KOPT-K1 (cell line): ENCODE measurements around the gene ADAMTS14.
"Not testable (repeated sequence)": the region's sequence is repeated elsewhere in the genome, so short reads cannot be mapped to it uniquely, and the experiment has no call there.

Source experiments
- H3K27ac ChIP-seq: fragments of 200-600 bp; sonication (generic); 2 replicates; pipeline ENCODE4 v1.5.1; 2016; ENCODE audit warnings: antibody characterized with exemption, mild to moderate bottlenecking, low read depth, low read length; ENCODE audit not compliant: poor library complexity, severe bottlenecking
- H3K36me3 ChIP-seq: fragments of 200-600 bp; sonication (generic); 2 replicates; pipeline ENCODE4 v1.5.1; 2017; ENCODE audit warnings: antibody characterized with exemption, mild to moderate bottlenecking, low read length, moderate library complexity; ENCODE audit not compliant: insufficient read depth
- H3K9me3 ChIP-seq: fragments of 200-600 bp; sonication (generic); 2 replicates; pipeline ENCODE4 v1.5.1; 2017; ENCODE audit warnings: antibody characterized with exemption, low read length, mild to moderate bottlenecking; ENCODE audit not compliant: insufficient read depth, poor library complexity, severe bottlenecking

The ADAMTS14 gene

GRCh38 chr10:70649526-70649925 is 22.8 kb upstream of the ADAMTS14 start:
- H3K36me3 ChIP-seq = no peaks in the 10 kb centered on the region
- no peak overlapping the region for H3K27ac ChIP-seq
- peaks cover 64% of the 10 kb centered on the region for H3K9me3 ChIP-seq

- Histone ChIP-seq H3K9me3 (peaks cover 64% of the 10 kb centered on the region), H3K27ac (no peak overlapping the region), H3K36me3 (no peaks in the 10 kb centered on the region)
Observed at GRCh38 chr10:70650104-70650503, 22.2 kb upstream of the ADAMTS14 start.

GRCh38 chr10:70650718-70651117 is 21.6 kb upstream of the ADAMTS14 start:
- Histone ChIP-seq H3K9me3 (peaks cover 64% of the 10 kb centered on the region), H3K36me3 (no peaks in the 10 kb centered on the region), H3K27ac (no peak overlapping the region)

GRCh38 chr10:70651661-70652060 is 20.6 kb upstream of the ADAMTS14 start:
- Histone ChIP-seq H3K27ac (no peak overlapping the region), H3K36me3 (no peaks in the 10 kb centered on the region), H3K9me3 (peaks cover 61% of the 10 kb centered on the region)

- no peaks in the 10 kb centered on the region for H3K36me3 ChIP-seq
- H3K9me3 ChIP-seq = peaks cover 52% of the 10 kb centered on the region
- no peak overlapping the region for H3K27ac ChIP-seq
Observed at GRCh38 chr10:70652761-70653657, 19.3 kb upstream of the ADAMTS14 start.

- Histone ChIP-seq H3K36me3 (no peaks in the 10 kb centered on the region), H3K27ac (no peak overlapping the region), H3K9me3 (peaks cover 39% of the 10 kb centered on the region)
Observed at GRCh38 chr10:70655316-70655715, 17.0 kb upstream of the ADAMTS14 start.

- Histone ChIP-seq H3K27ac (no peak overlapping the region), H3K36me3 (no peaks in the 10 kb centered on the region), H3K9me3 (peaks cover 27% of the 10 kb centered on the region)
Observed at GRCh38 chr10:70656489-70656888, 15.8 kb upstream of the ADAMTS14 start.

GRCh38 chr10:70657041-70657440 is 15.3 kb upstream of the ADAMTS14 start:
- Histone ChIP-seq H3K36me3 (no peaks in the 10 kb centered on the region), H3K27ac (no peak overlapping the region), H3K9me3 (peaks cover 22% of the 10 kb centered on the region)

GRCh38 chr10:70658582-70659136 is 13.6 kb upstream of the ADAMTS14 start:
- Histone ChIP-seq H3K36me3 (no peaks in the 10 kb centered on the region), H3K9me3 (peaks cover 10% of the 10 kb centered on the region), H3K27ac (no peak overlapping the region)

GRCh38 chr10:70659306-70659705 is 13.0 kb upstream of the ADAMTS14 start:
- H3K9me3 ChIP-seq = peaks cover 10% of the 10 kb centered on the region
- H3K27ac ChIP-seq = no peak overlapping the region
- no peaks in the 10 kb centered on the region for H3K36me3 ChIP-seq

GRCh38 chr10:70660722-70661121 is 11.6 kb upstream of the ADAMTS14 start:
- Histone ChIP-seq H3K27ac (no peak overlapping the region), H3K36me3 (no peaks in the 10 kb centered on the region), H3K9me3 (peaks cover 10% of the 10 kb centered on the region)

GRCh38 chr10:70661623-70662361 is 10.5 kb upstream of the ADAMTS14 start:
- Histone ChIP-seq H3K27ac (no peak overlapping the region), H3K9me3 (peaks cover 10% of the 10 kb centered on the region), H3K36me3 (no peaks in the 10 kb centered on the region)

- H3K27ac ChIP-seq = no peak overlapping the region
- no peaks in the 10 kb centered on the region for H3K36me3 ChIP-seq
- H3K9me3 ChIP-seq = peaks cover 10% of the 10 kb centered on the region
Observed at GRCh38 chr10:70662362-70663220, 9.7 kb upstream of the ADAMTS14 start.

GRCh38 chr10:70663458-70664409 is 8.6 kb upstream of the ADAMTS14 start:
- not testable (repeated sequence) for H3K27ac ChIP-seq, H3K36me3 ChIP-seq
- H3K9me3 ChIP-seq = peaks cover 12% of the 10 kb centered on the region
